HG03378 (cell line): ENCODE data around the gene NECAB2.
"Not testable (repeated sequence)": the region's sequence is repeated elsewhere in the genome, so short reads cannot be mapped to it uniquely, and the experiment has no call there.

Experiments
- ATAC-seq: cut with Tn5 transposase; IDR thresholded peaks from one replicate; pipeline ENCODE4 v1.9.1; 2021; ENCODE audit warnings: mild to moderate bottlenecking, moderate library complexity; ENCODE audit not compliant: unreplicated experiment

Gene NECAB2

GRCh38 chr16:83935858-83936255 lies 32.2 kb upstream of the NECAB2 start:
- ATAC-seq = no peak

- no peak for ATAC-seq
These were observed 31.4 kb upstream of the NECAB2 start for GRCh38 chr16:83936581-83937165.

GRCh38 chr16:83937267-83937666 lies 30.8 kb upstream of the NECAB2 start:
- no peak for ATAC-seq

- no peak for ATAC-seq
These were observed 29.8 kb upstream of the NECAB2 start for GRCh38 chr16:83937922-83938885.

- no peak for ATAC-seq
These were observed 28.7 kb upstream of the NECAB2 start for GRCh38 chr16:83939266-83939855.

GRCh38 chr16:83940119-83940518 lies 27.9 kb upstream of the NECAB2 start:
- no peak for ATAC-seq

GRCh38 chr16:83940630-83941378 lies 27.2 kb upstream of the NECAB2 start:
- no peak for ATAC-seq

DNA sequence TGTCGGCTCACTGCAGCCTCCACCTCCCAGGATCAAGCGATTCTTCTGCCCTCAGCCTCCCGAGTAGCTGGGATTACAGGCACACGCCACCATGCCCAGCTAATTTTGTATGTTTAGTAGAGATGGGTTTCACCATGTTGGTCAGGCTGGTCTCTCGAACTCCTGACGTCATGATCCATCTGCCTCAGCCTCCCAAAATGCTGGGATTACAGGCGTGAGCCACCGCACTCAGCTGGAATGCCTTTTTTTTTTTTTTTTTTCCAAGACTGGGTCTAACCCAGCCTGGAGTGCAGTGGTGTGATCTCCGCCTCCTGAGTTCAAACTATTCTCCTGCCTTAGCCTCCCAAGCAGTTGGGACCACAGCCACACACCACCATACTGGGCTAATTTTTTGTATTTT lies 26.5 kb upstream of the NECAB2 start:
- ATAC-seq = not testable (repeated sequence)

- no peak for ATAC-seq
These were observed 26.0 kb upstream of the NECAB2 start for GRCh38 chr16:83942074-83942473.

GRCh38 chr16:83942815-83943515 lies 25.1 kb upstream of the NECAB2 start:
- no peak for ATAC-seq

DNA sequence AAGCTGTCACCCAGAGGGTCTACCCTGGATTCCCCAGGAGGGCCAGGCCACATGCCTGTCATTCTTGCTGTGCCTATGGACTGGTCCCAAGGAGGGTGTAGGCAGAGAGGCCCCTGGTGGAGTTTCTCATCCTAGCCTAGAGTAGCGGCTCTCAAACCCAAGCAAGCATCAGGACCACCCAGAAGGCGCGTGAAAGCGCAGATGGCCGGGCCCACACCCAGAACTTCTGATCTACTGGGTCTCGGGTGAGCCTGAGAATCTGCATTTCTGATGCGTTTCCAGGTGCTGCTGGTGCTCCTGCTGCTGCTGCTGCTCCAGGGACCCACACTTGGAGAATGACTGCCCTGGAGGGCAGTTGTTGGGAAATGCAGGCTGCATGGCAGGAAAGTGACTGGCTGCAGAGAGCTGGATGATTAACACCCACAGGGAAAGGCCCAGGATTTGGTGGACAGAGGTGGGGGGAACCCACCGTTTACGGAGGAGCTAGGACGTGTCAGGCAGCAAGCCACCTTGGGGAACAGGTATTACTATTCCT lies 24.5 kb upstream of the NECAB2 start:
- ATAC-seq = no peak

- ATAC-seq = no peak
These were observed 22.5 kb upstream of the NECAB2 start for GRCh38 chr16:83945587-83945986.

GRCh38 chr16:83946154-83946780 lies 21.8 kb upstream of the NECAB2 start:
- ATAC-seq = no peak

GRCh38 chr16:83946781-83947566 lies 21.1 kb upstream of the NECAB2 start:
- ATAC-seq = no peak

GRCh38 chr16:83947642-83948234 lies 20.3 kb upstream of the NECAB2 start:
- no peak for ATAC-seq

GRCh38 chr16:83948914-83949723 lies 18.9 kb upstream of the NECAB2 start:
- ATAC-seq = no peak

DNA sequence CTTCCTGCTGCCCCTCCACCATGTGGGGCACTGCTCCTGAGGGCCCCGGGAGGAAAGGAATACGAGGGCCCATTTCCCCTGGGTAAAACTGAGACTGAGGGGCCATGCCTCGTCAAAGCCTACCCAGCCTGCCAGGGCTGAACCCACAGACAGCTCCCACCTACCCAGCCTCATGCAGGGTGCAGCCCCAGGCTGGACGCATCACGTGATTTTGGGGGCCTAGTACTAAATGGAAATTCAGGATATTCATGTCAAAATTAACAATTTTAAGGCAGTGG lies 18.4 kb upstream of the NECAB2 start:
- no peak for ATAC-seq

DNA sequence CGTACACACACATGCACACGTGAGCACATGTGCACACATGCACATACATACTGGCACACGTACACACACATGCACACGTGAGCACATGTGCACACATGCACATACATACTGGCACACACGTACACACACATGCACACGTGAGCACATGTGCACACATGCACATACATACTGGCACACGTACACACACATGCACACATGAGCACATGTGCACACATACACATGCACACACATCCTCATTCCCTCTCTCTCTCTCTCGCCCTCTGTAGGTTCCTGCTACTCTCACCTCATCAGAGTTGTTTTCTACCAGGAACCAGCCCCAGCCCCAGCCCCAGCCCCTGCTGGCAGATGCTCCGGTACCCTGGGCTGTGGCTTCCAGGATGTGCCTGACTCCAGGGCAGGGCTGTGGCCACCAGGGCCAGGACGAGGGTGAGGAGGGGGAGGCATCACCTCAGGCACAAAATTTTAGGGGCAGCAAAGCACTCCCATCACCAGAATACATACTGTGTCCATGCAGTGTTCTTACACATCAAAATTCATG lies 17.1 kb upstream of the NECAB2 start:
- not testable (repeated sequence) for ATAC-seq
